Neuronal stem cell (in vitro differentiated cells): Measurements from ENCODE around the gene WBP4.

ENCODE experiments used
- DNase-seq: peaks from one replicate; pipeline ENCODE4 v3.0.0-alpha.2; 2013; ENCODE audit warnings: low spot score
- H2AFZ ChIP-seq: one replicate; pipeline ENCODE4 v1.6.1; 2013; ENCODE audit warnings: mild to moderate bottlenecking, low read length, inconsistent platforms
- H2AK5ac ChIP-seq: 2 replicates; pipeline ENCODE4 v1.6.1; 2013; ENCODE audit warnings: low read depth, mild to moderate bottlenecking, inconsistent platforms, low read length, moderate library complexity, mixed read lengths
- H2BK120ac ChIP-seq: 2 replicates; pipeline ENCODE4 v1.6.1; 2013; ENCODE audit warnings: low read depth, mild to moderate bottlenecking, inconsistent platforms, low read length, moderate library complexity, mixed read lengths
- H2BK12ac ChIP-seq: one replicate; pipeline ENCODE4 v1.6.1; 2013; ENCODE audit warnings: low read length, inconsistent platforms
- H2BK15ac ChIP-seq: 2 replicates; pipeline ENCODE4 v1.6.1; 2013; ENCODE audit warnings: mild to moderate bottlenecking, low read length, inconsistent platforms, mixed read lengths
- H2BK5ac ChIP-seq: one replicate; pipeline ENCODE4 v1.6.1; 2013; ENCODE audit warnings: inconsistent platforms, mild to moderate bottlenecking, low read length, moderate library complexity
- H3K14ac ChIP-seq: one replicate; pipeline ENCODE4 v1.6.1; 2013; ENCODE audit warnings: low read length, inconsistent platforms
- H3K18ac ChIP-seq: 2 replicates; pipeline ENCODE4 v1.6.1; 2013; ENCODE audit warnings: low read length, inconsistent platforms
- H3K23ac ChIP-seq: 2 replicates; pipeline ENCODE4 v1.6.1; 2013; ENCODE audit warnings: low read depth, mild to moderate bottlenecking, mixed read lengths, low read length, inconsistent platforms; ENCODE audit not compliant: poor library complexity
- H3K27ac ChIP-seq: replicated peaks from 3 replicates; pipeline ENCODE4 v1.5.1; 2013; ENCODE audit warnings: low read length, inconsistent platforms
- H3K27me3 ChIP-seq, 3 experiments: 2 replicates each; pipeline ENCODE4 v1.6.1; 2013; ENCODE audit warnings: low read length in 3 of 3, mild to moderate bottlenecking in 2 of 3, inconsistent platforms in 1 of 3, low read depth in 1 of 3, mixed read lengths in 1 of 3, moderate library complexity in 1 of 3; ENCODE audit not compliant: control insufficient read depth in 3 of 3, insufficient read depth in 3 of 3
- H3K36me3 ChIP-seq, 2 donors: replicated peaks in 1 of 2; 2 replicates each; pipeline ENCODE4 v1.6.1; 2013; ENCODE audit warnings: low read length in 2 of 2; ENCODE audit not compliant: control insufficient read depth in 2 of 2, insufficient read depth in 2 of 2
- H3K4ac ChIP-seq: 2 replicates; pipeline ENCODE4 v1.6.1; 2013; ENCODE audit warnings: inconsistent platforms, mild to moderate bottlenecking, low read length, moderate library complexity
- H3K4me1 ChIP-seq, 2 donors: 1 replicate in 1 of 2; 2 replicates in 1 of 2; pipeline ENCODE4 v1.6.1; 2013; ENCODE audit warnings: low read length in 2 of 2, low read depth in 1 of 2; ENCODE audit not compliant: control insufficient read depth in 2 of 2, insufficient read depth in 1 of 2
- H3K4me2 ChIP-seq: one replicate; pipeline ENCODE4 v1.6.1; 2013; ENCODE audit warnings: mild to moderate bottlenecking, low read length, inconsistent platforms; ENCODE audit not compliant: insufficient read depth, poor library complexity, severe bottlenecking
- H3K4me3 ChIP-seq, 2 donors: 2 replicates each; pipeline ENCODE4 v1.5.1; 2013; ENCODE audit warnings: low read length in 2 of 2, mild to moderate bottlenecking in 2 of 2, inconsistent platforms in 1 of 2, moderate library complexity in 1 of 2
- H3K79me1 ChIP-seq: one replicate; pipeline ENCODE4 v1.6.1; 2013; ENCODE audit warnings: low read depth, mild to moderate bottlenecking, inconsistent platforms, low read length, moderate library complexity
- H3K9ac ChIP-seq: one replicate; pipeline ENCODE4 v1.6.1; 2013; ENCODE audit warnings: mild to moderate bottlenecking, low read depth, low read length, inconsistent platforms; ENCODE audit not compliant: poor library complexity
- H3K9me3 ChIP-seq, 2 donors: replicated peaks in 1 of 2; 2 replicates each; pipeline versions ENCODE3 to v1.6.1; 2013; ENCODE audit warnings: low read length in 2 of 2, mild to moderate bottlenecking in 2 of 2, inconsistent platforms in 1 of 2, low read depth in 1 of 2, mixed read lengths in 1 of 2, moderate library complexity in 1 of 2; ENCODE audit not compliant: control insufficient read depth in 2 of 2, insufficient read depth in 1 of 2
- H4K8ac ChIP-seq: one replicate; pipeline ENCODE4 v1.6.1; 2013; ENCODE audit warnings: low read depth, mild to moderate bottlenecking, inconsistent platforms, low read length, moderate library complexity
- H4K91ac ChIP-seq: one replicate; pipeline ENCODE4 v1.6.1; 2013; ENCODE audit warnings: low read length, low read depth, mild to moderate bottlenecking, inconsistent platforms; ENCODE audit not compliant: poor library complexity
- WGBS, 2 donors: extraction: QIAGEN DNeasy Blood & Tissue Kit; methylation state at CpG; one replicate each; pipeline ENCODE4 v1.1.7; 2013; ENCODE audit warnings: missing lambda C conversion rate in 2 of 2, mixed read lengths in 1 of 2; ENCODE audit not compliant: insufficient read length in 2 of 2, insufficient replicate concordance in 1 of 2; ENCODE audit errors: extremely low coverage in 2 of 2; 5-methylcytosine and 5-hydroxymethylcytosine counted together

The WBP4 gene

DNA sequence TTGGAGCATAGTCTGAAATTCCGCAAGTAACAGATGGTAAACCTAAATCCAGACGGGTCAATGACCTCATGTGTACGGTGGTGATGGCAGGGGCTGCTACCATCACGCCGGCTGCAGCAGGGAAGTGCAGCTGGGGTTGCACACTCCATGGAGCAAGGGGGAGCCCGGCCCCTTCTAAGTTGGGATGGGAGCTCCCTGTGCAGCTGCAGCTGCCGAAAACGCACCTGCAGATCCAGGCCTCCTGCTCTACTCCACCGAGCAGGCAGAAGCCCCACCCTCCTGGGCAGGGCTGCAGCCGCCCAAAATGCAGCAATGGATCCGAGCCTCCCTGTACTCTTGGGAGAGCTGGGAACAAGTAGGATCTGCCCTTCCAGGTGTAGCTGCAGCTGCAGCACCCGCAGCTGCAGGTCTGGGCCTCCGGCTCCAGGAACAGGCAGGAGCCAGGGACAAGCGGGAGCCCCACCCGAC lies 45.8 kb downstream of the WBP4 start:
- H4K8ac ChIP-seq, result peak overlapping the region; percentile 65
- H3K18ac ChIP-seq, result peak overlapping the region; percentile 17
- no peak overlapping the region for H4K91ac ChIP-seq
- peak overlapping the region; percentile 38 for H3K14ac ChIP-seq
- DNase-seq, result no peak
- H3K4me1 ChIP-seq, result no peaks in the 10 kb centered on the region
- H2AFZ ChIP-seq, result peak overlapping the region; percentile 86
- H3K9ac ChIP-seq, result peak overlapping the region; percentile 60
- no peak overlapping the region for H3K4me2 ChIP-seq
- no peak overlapping the region for H3K23ac ChIP-seq
- H3K79me1 ChIP-seq, result no peaks in the 10 kb centered on the region
- H3K27ac ChIP-seq, result no peak overlapping the region
- H2BK12ac ChIP-seq, result no peak overlapping the region
- no peaks in the 10 kb centered on the region for H3K36me3 ChIP-seq
- no peaks in the 10 kb centered on the region for H3K9me3 ChIP-seq
- no peak overlapping the region for H2BK5ac ChIP-seq
- peak overlapping the region; percentile 85 for H2BK15ac ChIP-seq
- no peak overlapping the region for H2BK120ac ChIP-seq
- no peaks in the 10 kb centered on the region for H3K27me3 ChIP-seq
- WGBS, 2 donors, result no CpG with 5 or more reads among the region's 15 CpGs
- no peak overlapping the region for H3K4me3 ChIP-seq
- H2AK5ac ChIP-seq, result no peak overlapping the region
- no peak overlapping the region for H3K4ac ChIP-seq

DNA sequence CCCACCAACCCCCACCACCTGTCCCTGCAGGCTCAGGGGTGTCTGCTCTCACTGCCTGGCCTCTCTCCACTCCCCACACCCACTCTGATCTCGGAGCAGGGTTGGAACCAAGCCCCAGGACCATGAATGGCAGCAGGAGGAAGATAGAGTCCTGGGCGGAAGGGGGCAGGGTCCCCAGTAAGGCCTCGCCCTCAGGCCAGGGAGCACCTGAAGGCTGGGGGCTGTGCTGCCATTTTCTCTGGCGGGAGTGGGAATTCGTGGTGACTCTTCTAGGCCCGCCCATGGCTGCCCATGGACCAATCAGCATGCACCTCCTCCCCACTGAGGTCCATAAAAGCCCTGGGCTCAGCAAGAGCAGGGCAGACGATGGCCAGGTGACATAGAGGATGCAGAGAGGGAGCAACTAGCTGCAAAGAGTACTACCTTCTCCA lies 46.3 kb downstream of the WBP4 start:
- H3K27me3 ChIP-seq, result no peaks in the 10 kb centered on the region
- no peak overlapping the region for H3K18ac ChIP-seq
- peak overlapping the region; percentile 85 for H2BK15ac ChIP-seq
- H3K23ac ChIP-seq, result no peak overlapping the region
- H3K9ac ChIP-seq, result peak overlapping the region; percentile 70
- H3K4ac ChIP-seq, result no peak overlapping the region
- whole genome bisulfite sequencing, 2 donors, result no CpG with 5 or more reads among the region's 7 CpGs
- H3K4me3 ChIP-seq, result no peak overlapping the region
- no peak overlapping the region for H3K4me2 ChIP-seq
- H3K36me3 ChIP-seq, result no peaks in the 10 kb centered on the region
- no peak overlapping the region for H2AK5ac ChIP-seq
- H2BK120ac ChIP-seq, result no peak overlapping the region
- no peak overlapping the region for H4K8ac ChIP-seq
- no peak overlapping the region for H2BK5ac ChIP-seq
- H3K79me1 ChIP-seq, result no peaks in the 10 kb centered on the region
- H3K4me1 ChIP-seq, result no peaks in the 10 kb centered on the region
- no peak for DNase-seq
- no peak overlapping the region for H3K27ac ChIP-seq
- no peak overlapping the region for H3K14ac ChIP-seq
- H2BK12ac ChIP-seq, result no peak overlapping the region
- no peaks in the 10 kb centered on the region for H3K9me3 ChIP-seq
- no peak overlapping the region for H4K91ac ChIP-seq
- H2AFZ ChIP-seq, result peak overlapping the region; percentile 86

DNA sequence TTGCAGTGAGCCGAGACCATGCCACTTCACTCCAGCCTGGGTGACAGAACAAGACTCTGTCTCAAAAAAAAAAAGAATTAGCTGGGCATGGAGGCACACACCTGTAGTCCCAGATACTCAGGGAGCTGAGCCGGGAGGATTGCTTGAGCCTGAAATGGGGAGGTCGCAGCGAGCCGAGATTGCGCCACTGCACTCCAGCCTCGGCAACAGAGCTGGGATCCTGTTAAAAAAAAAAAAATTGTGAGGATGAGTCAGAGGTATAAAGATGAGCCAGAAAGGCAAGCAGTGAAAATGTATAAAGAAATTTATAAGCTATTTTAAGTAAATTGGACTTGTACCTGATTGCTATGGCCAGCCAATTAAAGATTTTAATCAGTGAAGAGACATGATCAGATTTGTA lies 50.1 kb downstream of the WBP4 start:
- no peak overlapping the region for H3K23ac ChIP-seq
- H3K27me3 ChIP-seq, result no peaks in the 10 kb centered on the region
- H2BK120ac ChIP-seq, result no peak overlapping the region
- H3K9me3 ChIP-seq, result no peaks in the 10 kb centered on the region
- no peak overlapping the region for H3K4ac ChIP-seq
- H3K4me1 ChIP-seq, result no peaks in the 10 kb centered on the region
- H4K91ac ChIP-seq, result no peak overlapping the region
- H3K27ac ChIP-seq, result no peak overlapping the region
- no peak overlapping the region for H3K14ac ChIP-seq
- no peak overlapping the region for H3K4me3 ChIP-seq
- H2BK15ac ChIP-seq, result no peak overlapping the region
- H2AFZ ChIP-seq, result no peak overlapping the region
- H2AK5ac ChIP-seq, result no peak overlapping the region
- H3K18ac ChIP-seq, result no peak overlapping the region
- no peak overlapping the region for H3K4me2 ChIP-seq
- H3K79me1 ChIP-seq, result no peaks in the 10 kb centered on the region
- no CpG with 5 or more reads among the region's 7 CpGs for WGBS, 2 donors
- no peak overlapping the region for H4K8ac ChIP-seq
- no peak overlapping the region for H3K9ac ChIP-seq
- no peak overlapping the region for H2BK12ac ChIP-seq
- no peak overlapping the region for H2BK5ac ChIP-seq
- H3K36me3 ChIP-seq, result no peaks in the 10 kb centered on the region
- no peak for DNase-seq

DNA sequence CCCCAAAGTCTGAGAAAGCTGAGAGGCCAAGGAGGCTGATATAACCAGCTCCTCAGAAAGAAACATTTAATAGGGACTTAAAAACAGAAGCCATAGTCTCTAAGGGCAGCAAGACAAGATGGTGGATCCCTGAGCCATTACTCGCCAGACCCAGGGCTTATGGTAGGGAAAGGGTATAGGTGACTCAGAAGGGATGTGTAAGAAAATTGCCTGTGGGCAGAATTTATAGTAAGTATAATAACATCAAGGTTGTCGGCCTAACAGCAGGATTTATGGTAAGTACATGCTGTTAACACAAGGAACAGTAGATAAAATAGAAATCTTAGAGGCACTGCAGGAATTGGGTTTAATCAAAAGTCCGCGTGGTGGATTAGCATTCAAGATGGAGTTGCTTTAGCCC lies 56.6 kb downstream of the WBP4 start:
- WGBS, 2 donors, result no CpG with 5 or more reads among the region's 4 CpGs

More for the DNA sequence above, 56.6 kb downstream of the WBP4 start:
- DNase-seq, result no peak
- H3K9ac ChIP-seq, result no peak overlapping the region
- no peak overlapping the region for H3K4me3 ChIP-seq
- no peak overlapping the region for H3K23ac ChIP-seq
- H3K79me1 ChIP-seq, result no peaks in the 10 kb centered on the region
- H3K14ac ChIP-seq, result no peak overlapping the region
- no peak overlapping the region for H4K8ac ChIP-seq
- H3K4ac ChIP-seq, result no peak overlapping the region
- H3K9me3 ChIP-seq, result no peaks in the 10 kb centered on the region
- H3K18ac ChIP-seq, result no peak overlapping the region
- no peak overlapping the region for H3K27ac ChIP-seq
- no peak overlapping the region for H4K91ac ChIP-seq
- H2BK15ac ChIP-seq, result no peak overlapping the region
- no peaks in the 10 kb centered on the region for H3K27me3 ChIP-seq
- no peak overlapping the region for H2AK5ac ChIP-seq
- H3K36me3 ChIP-seq, result no peaks in the 10 kb centered on the region
- H3K4me1 ChIP-seq, result no peaks in the 10 kb centered on the region
- peak overlapping the region; percentile 64 for H2AFZ ChIP-seq
- no peak overlapping the region for H2BK120ac ChIP-seq
- H2BK12ac ChIP-seq, result no peak overlapping the region
- no peak overlapping the region for H3K4me2 ChIP-seq
- H2BK5ac ChIP-seq, result no peak overlapping the region
